Lower leg skin (tissue), 4 donors: ENCODE measurements around the gene KCTD15. TPM values are rescaled to one million over a fixed set of nuclear protein-coding genes. Genes with fewer than 3 reads are reported as not detected.

ENCODE experiments used
- DNase-seq, 2 donors: peaks; one replicate each; pipeline ENCODE4 v3.0.0-alpha.2; 2019; ENCODE audit warnings: low spot score in 2 of 2
- H3K4me3 ChIP-seq: fragments of 200-600 bp; sonication (generic); 2 replicates; pipeline ENCODE4 v1.5.1; 2017; ENCODE audit warnings: mild to moderate bottlenecking, low read depth; ENCODE audit not compliant: poor library complexity, severe bottlenecking
- CTCF ChIP-seq, 3 donors: fragments of 450-650 bp; IDR thresholded peaks; one replicate each; pipeline ENCODE4 v1.5.1; 2016; ENCODE audit warnings: antibody characterized with exemption in 3 of 3, mild to moderate bottlenecking in 3 of 3, moderate library complexity in 2 of 3
- POLR2A ChIP-seq, 2 donors: fragments of 450-650 bp; IDR thresholded peaks; one replicate each; pipeline ENCODE4 v1.6.1; 2016 to 2017; ENCODE audit warnings: antibody characterized with exemption in 2 of 2, mild to moderate bottlenecking in 1 of 2, moderate library complexity in 1 of 2
- WGBS, 2 donors: methylation state at CpG; one replicate each; pipeline ENCODE4 v1.1.5; 2018; 5-methylcytosine and 5-hydroxymethylcytosine counted together
- intact Hi-C: fragments of 100-400 bp; cut with DNase I; formaldehyde crosslinking; loops from one replicate; pipeline ENCODE4 v1.15.0; 2023; ENCODE audit warnings: low total_unique reads
- total RNA-seq, 4 donors: library from RNA; depleted of rRNA; stranded (reverse); fragments of >200 nt; gene quantifications; one replicate each; pipeline ENCODE4 v1.1.0, GENCODE V29; 2016

KCTD15 gene
- total RNA-seq, 4 donors from 2014 or later: 140 to 190 (median 164) TPM

DNA sequence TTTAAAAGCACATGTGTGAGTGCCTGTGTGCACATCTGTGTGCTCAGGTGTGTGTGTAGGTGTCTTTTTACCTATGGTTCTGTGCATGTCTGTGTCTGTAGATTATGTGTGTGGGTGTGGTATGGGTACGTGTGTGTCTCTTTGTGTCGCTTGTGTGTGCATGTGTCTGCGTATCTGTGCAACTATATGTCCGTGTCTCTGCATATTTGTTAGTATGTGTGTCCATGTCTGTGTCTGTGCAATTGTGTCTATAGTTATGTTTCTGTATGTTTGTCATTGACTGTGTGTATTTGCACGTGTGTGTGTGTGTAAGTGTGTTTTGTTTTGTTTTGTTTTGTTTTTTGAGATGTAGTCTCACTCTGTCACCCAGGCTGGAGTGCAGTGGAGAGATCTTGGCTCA, 7.3 kb upstream of the KCTD15 start:
- no peak for DNase-seq
- H3K4me3 ChIP-seq: no peak overlapping the region
- 72 to 74% methylated on average over 5 of the region's 5 CpGs for WGBS, 2 donors
- no peak for TF ChIP-seq POLR2A (IDR thresholded peaks at IDR 0.05)
- no peak for TF ChIP-seq CTCF (IDR thresholded peaks at IDR 0.05)
- intact Hi-C loops: no loop called here

GRCh38 chr19:33794683-33795369, 1.8 kb upstream of the KCTD15 start:
- 18 to 30% methylated on average over 26 to 32 of the region's 32 CpGs for WGBS, 2 donors
- TF ChIP-seq CTCF (IDR thresholded peaks at IDR 0.05) (no peak), POLR2A (IDR thresholded peaks at IDR 0.05) (no peak)
- DNase-seq: no peak
- intact Hi-C loops: loop anchor here (5.0 to 10.0 kb wide), 2 partner anchors 80 to 202 kb away; no protein-coding TSS in a partner anchor
- H3K4me3 ChIP-seq: peak overlapping the region; percentile 54

- peak overlapping the region; percentile 54 for H3K4me3 ChIP-seq
- TF ChIP-seq POLR2A (IDR thresholded peaks at IDR 0.05) (no peak), CTCF (IDR thresholded peaks at IDR 0.05) (no peak)
- DNase-seq: peak; percentile 63 to 94
- intact Hi-C loops: loop anchor here (10.0 kb wide), 1 partner anchor 79 kb away; no protein-coding TSS in a partner anchor
- 0 to 1% methylated on average over 61 to 64 of the region's 92 CpGs for WGBS, 2 donors
Measured at GRCh38 chr19:33795370-33796163, 1.1 kb upstream of the KCTD15 start.

DNA sequence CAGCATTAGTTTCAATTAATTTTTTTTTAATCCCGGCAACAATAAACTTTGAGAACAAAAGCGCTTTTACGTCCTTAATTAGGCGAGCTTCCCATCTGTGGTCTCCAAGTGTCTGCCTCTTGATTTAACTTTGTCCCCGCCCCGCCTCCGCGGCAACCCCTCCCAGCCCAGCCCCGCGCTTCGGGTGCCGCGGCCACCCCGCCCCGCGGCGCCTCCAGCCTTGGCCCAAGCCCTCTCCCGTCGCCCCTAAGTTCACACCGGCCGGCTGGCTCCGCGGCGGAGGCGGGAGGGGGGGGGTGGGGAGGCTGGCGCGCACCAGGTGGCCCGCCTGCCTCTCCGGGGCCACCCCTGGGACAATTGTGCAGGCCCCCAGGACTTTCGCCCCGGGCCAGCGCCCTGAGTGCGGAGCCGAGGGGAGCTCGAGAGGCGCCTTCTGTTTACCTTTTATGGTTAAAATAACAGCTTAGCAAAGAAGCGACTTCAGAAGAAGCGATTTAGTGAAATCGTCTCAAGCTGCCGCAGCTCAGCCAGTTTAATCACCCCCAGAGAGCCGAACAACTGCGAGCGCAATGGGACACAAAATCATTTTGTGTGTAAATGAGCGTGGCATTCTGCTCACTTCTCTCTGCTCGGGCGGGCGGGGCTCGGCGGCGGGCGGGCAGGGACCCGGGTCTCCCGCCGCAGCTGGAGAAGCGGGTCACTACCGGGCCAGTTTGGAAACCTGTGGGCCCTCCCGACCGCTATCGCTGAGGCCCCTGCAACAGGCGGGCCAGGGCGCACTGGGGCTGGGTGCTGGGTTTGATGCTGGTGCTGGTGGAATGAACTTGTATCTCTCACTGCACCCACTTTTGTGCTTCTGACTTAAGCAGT, 1.4 kb downstream of the KCTD15 start:
- DNase-seq: no peak
- 4 to 14% methylated on average over 48 to 57 of the region's 61 CpGs for WGBS, 2 donors
- H3K4me3 ChIP-seq: peak overlapping the region; percentile 57
- intact Hi-C loops: loop anchor here (10.0 kb wide), 1 partner anchor 77 kb away; no protein-coding TSS in a partner anchor
- TF ChIP-seq CTCF (IDR thresholded peaks at IDR 0.05) (no peak), POLR2A (IDR thresholded peaks at IDR 0.05) (no peak)

GRCh38 chr19:33798681-33799111, 2.0 kb downstream of the KCTD15 start:
- 30 to 39% methylated on average over 11 to 12 of the region's 12 CpGs for WGBS, 2 donors
- DNase-seq: no peak
- no peak overlapping the region for H3K4me3 ChIP-seq
- intact Hi-C loops: loop anchor here (10.0 kb wide), 1 partner anchor 76 kb away; no protein-coding TSS in a partner anchor
- TF ChIP-seq CTCF (IDR thresholded peaks at IDR 0.05): no peak
- no peak for TF ChIP-seq POLR2A (IDR thresholded peaks at IDR 0.05)
